GM12872 (cell line): ENCODE results near the gene MRAP.

Experiments used
- TF ChIP-seq, protein P1 (sequence below): IDR thresholded peaks from 3 replicates; pipeline ENCODE4 v1.5.1; 2011; ENCODE audit warnings: low read depth, mild to moderate bottlenecking, low read length, moderate library complexity; ENCODE audit not compliant: insufficient read depth

Gene MRAP

DNA sequence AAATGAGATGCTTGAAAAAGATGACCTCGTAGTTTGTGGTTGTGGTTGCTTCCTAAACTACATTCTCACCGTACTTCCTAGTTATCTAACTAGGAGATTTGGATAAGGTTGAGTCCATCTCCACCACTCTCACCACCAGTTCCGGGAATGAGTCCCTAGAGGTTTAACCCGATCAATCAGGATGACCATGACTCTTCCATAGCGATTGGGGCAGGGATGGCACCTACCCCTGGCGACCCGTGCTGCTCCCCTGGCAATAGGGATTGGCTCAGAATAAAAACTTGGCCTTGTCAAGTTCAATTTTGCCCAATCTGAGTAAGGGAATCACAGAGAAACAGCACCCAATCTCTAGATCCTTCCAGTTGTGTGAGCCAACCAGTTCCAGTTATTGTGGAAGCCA is 17.1 kb upstream of the MRAP start:
- TF ChIP-seq, protein P1, sequence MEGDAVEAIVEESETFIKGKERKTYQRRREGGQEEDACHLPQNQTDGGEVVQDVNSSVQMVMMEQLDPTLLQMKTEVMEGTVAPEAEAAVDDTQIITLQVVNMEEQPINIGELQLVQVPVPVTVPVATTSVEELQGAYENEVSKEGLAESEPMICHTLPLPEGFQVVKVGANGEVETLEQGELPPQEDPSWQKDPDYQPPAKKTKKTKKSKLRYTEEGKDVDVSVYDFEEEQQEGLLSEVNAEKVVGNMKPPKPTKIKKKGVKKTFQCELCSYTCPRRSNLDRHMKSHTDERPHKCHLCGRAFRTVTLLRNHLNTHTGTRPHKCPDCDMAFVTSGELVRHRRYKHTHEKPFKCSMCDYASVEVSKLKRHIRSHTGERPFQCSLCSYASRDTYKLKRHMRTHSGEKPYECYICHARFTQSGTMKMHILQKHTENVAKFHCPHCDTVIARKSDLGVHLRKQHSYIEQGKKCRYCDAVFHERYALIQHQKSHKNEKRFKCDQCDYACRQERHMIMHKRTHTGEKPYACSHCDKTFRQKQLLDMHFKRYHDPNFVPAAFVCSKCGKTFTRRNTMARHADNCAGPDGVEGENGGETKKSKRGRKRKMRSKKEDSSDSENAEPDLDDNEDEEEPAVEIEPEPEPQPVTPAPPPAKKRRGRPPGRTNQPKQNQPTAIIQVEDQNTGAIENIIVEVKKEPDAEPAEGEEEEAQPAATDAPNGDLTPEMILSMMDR, result no peak

DNA sequence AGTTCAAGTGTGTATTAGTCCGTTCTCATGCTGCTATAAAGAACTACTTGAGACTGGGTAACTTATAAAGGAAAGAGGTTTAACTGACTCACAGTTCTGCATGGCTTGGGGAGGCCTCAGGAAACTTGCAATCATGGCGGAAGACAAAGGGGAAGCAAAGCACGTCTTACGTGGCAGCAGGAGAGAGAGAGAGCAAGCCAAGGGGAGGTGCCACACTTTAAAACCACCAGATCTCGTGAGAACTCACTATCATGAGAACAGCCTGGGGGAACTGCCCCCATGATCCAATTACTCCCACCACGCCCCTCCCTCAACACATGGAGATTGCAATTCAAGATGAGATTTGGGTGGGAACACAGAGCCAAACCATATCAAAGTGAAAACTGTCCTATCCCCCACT is 15.7 kb upstream of the MRAP start:
- TF ChIP-seq, protein P1, result no peak

DNA sequence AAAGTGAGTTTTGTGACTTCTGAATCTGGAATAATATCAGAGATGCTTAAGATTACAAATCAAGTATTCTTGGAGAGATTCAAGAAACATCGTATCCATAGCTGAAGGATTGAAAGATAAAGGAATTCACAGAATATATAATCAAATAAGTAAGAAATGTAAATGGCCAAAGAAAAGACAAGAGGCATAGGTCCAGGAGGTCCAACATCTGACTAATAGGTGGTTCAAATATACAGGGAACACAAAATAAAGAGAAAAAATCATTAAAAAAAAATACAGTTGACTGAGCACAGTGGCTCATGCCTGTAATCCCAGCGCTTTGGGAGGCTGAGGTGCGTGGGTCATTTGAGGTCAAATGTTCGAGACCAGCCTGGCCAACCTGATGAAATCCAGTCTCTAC is 13.2 kb upstream of the MRAP start:
- TF ChIP-seq, protein P1, result no peak

DNA sequence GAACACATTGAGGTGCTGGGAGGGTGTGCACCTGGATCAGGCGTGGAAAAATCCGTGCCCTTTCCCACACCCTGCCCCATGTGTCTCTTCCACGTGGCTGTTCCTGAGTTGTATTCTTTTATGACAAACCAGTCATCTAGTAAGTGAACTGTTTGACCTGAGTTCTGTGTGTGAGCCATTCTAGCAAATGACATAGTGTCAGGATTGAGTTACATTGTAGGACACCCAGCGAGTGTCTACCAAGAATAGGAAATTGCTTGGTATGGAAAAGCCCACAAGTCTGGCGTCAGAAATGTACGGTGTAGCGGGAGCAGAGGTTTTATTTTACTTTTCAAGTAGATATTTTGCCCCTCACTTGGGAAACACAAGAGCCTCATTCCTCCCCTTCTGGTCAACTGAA is 1.2 kb upstream of the MRAP start:
- TF ChIP-seq, protein P1, result no peak

DNA sequence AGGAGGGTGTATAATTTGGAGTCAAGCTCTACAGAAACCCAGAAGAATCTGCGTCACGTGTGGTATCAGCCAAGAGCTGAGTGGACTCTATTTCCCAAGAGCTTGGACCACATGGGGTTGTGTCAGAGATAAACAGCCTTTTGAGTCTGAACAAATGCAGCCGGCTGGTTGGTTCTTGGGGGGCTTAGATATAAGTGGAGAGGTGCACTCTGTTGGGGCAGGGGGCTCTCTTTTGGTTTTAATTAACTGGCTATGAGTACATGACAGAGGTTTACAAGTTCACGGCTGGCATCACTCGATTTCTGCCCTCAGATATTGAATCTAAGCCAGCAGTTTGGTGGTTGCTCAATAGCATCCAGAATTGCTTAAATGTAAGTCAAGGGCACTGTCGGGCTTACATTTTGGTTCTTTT is 501 bp upstream of the MRAP start:
- TF ChIP-seq, protein P1, result no peak

DNA sequence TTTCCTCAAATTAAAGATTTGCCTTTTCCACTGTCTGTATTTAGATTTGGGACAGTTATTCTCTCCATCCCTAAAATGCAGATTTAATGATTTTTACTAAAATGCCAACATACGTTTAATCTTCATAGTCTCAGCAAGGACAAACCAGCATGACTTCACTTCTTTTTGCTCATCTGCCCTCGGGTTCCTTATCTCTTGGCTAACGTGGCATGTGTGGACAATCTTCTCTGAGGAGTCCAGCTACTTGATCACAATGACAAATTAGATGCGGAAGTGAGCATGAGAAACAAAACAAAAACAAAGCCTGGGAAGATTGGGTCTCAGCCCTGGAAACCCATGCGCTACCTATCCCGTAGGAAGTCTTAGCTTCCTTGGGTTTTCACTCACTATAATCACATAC is 1.0 kb downstream of the MRAP start:
- TF ChIP-seq, protein P1, result no peak

DNA sequence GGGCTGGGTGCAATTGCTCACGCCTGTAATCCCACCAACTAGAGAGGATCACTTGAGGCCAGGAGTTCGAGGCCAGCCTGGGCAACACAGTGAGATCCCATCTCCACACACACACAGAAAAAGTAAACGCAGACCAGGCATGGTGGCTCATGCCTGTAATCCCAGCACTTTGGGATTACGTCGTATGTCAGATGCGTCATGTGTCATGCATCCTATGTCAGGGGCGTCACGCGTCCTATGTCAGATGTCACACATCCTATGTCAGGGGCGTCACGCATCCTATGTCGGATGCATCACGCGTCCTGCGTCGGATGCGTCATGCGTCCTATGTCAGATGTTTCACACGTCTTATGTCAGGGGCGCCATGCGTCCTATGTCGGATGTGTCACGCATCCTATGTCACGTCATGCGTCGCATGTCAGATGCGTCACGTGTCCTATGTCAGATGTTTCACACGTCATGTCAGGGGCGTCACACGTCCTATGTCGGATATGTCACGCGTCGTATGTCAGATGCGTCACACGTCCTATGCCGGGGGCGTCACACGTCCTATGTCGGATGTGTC is 1.5 kb downstream of the MRAP start:
- TF ChIP-seq, protein P1, result no peak
